ENCODE data around the gene PHACTR3. TPM values are rescaled to one million over a fixed set of nuclear protein-coding genes. Genes with fewer than 3 reads are reported as not detected.

Gene PHACTR3
- total and polyA plus RNA-seq, 2 experiments from 2014 or later = 0.45 to 0.61 TPM

GRCh38 chr20:59561614-59562277 is 42.6 kb upstream of the PHACTR3 start (continued):
- TF ChIP-seq CTCF (conservative IDR thresholded peaks at IDR 0.05; ENCODE audit: low read depth in 2 of 2) = no peak
- TF ChIP-seq EZH2phosphoT487 (IDR thresholded peaks at IDR 0.05; ENCODE audit: unreplicated experiment) = no peak
- no peak for TF ChIP-seq REST (IDR thresholded peaks at IDR 0.05; ENCODE audit: unreplicated experiment)
- TF ChIP-seq ZNF114 (CRISPR knock-in tag; IDR thresholded peaks at IDR 0.05) = no peak
- TF ChIP-seq JUNB (IDR thresholded peaks at IDR 0.05; ENCODE audit: unreplicated experiment) = no peak
- no peak for TF ChIP-seq CREB1 (CRISPR knock-in tag; IDR thresholded peaks at IDR 0.05; ENCODE audit: low read depth)
- TF ChIP-seq POLR2AphosphoS5 (IDR thresholded peaks at IDR 0.05; ENCODE audit: low read depth) = no peak
- no peak for TF ChIP-seq EZH2 (IDR thresholded peaks at IDR 0.05; ENCODE audit: low read depth, unreplicated experiment)
- no peak for TF ChIP-seq NANOG (IDR thresholded peaks at IDR 0.05; ENCODE audit: borderline replicate concordance)
- no peak for TF ChIP-seq STAT1 (IDR thresholded peaks at IDR 0.05; ENCODE audit: unreplicated experiment)

- Mint-ChIP-seq H3K9me3 (no peaks in the 10 kb centered on the region; the same call in 2 of the 3 replicates), H3K36me3 (ENCODE audit: low read depth) (no peaks in the 10 kb centered on the region), H3K4me3 (no peak overlapping the region), H3K27ac (no peak overlapping the region), H3K27me3 (ENCODE audit: insufficient read depth, low read depth, poor library complexity) (peaks cover 16% of the 10 kb centered on the region), H3K4me1 (peaks cover 4% of the 10 kb centered on the region; the same call in 2 of the 3 replicates)
- DNase-seq (ENCODE audit: low spot score) (no peak), ATAC-seq (no peak)
- no peak overlapping the region for H2AFZ ChIP-seq
- no peaks in the 10 kb centered on the region for H3K9me2 ChIP-seq (ENCODE audit: insufficient read depth)
- H3K27ac ChIP-seq (ENCODE audit: low read depth) = no peak overlapping the region
- no peaks in the 10 kb centered on the region for H4K20me1 ChIP-seq (replicated peaks; ENCODE audit: insufficient read depth)
- peaks cover 4% of the 10 kb centered on the region; the same call in 1 of the 2 replicates for H3K27me3 ChIP-seq (ENCODE audit: insufficient read depth)
- H3K4me3 ChIP-seq = no peak overlapping the region
- H3K79me2 ChIP-seq (replicated peaks; ENCODE audit: insufficient read depth) = no peaks in the 10 kb centered on the region
- H3K36me3 ChIP-seq (ENCODE audit: insufficient read depth) = no peaks in the 10 kb centered on the region
- no peak overlapping the region for H3K4me2 ChIP-seq
- no peaks in the 10 kb centered on the region for H3F3A ChIP-seq (replicated peaks; ENCODE audit: low read depth)
- no peaks in the 10 kb centered on the region for H3K4me1 ChIP-seq (ENCODE audit: insufficient read depth)
- TF ChIP-seq CTCF (conservative IDR thresholded peaks at IDR 0.05; ENCODE audit: low read depth in 2 of 2) = no peak
- TF ChIP-seq STAT1 (IDR thresholded peaks at IDR 0.05; ENCODE audit: unreplicated experiment) = no peak
- TF ChIP-seq EZH2 (IDR thresholded peaks at IDR 0.05; ENCODE audit: low read depth, unreplicated experiment) = no peak
- no peak for TF ChIP-seq NANOG (IDR thresholded peaks at IDR 0.05; ENCODE audit: borderline replicate concordance)
- no peak for TF ChIP-seq ETS1 (IDR thresholded peaks at IDR 0.05)
- no peak for TF ChIP-seq REST (IDR thresholded peaks at IDR 0.05; ENCODE audit: unreplicated experiment)
- no peak for TF ChIP-seq ZNF331 (CRISPR knock-in tag; IDR thresholded peaks at IDR 0.05; ENCODE audit: low read depth)
- no peak for TF ChIP-seq EZH2phosphoT487 (IDR thresholded peaks at IDR 0.05; ENCODE audit: unreplicated experiment)
- TF ChIP-seq POLR2AphosphoS5 (IDR thresholded peaks at IDR 0.05; ENCODE audit: low read depth) = no peak
- no peak for TF ChIP-seq CREB1 (CRISPR knock-in tag; IDR thresholded peaks at IDR 0.05; ENCODE audit: low read depth)
Measured at GRCh38 chr20:59564171-59564570, 40.2 kb upstream of the PHACTR3 start.
